Transverse colon (tissue), 4 donors: Measurements from ENCODE around the gene SKAP2.

ENCODE experiments used
- CTCF ChIP-seq, 5 experiments: fragments of 200-600 bp in 3 of 5; fragments of 450-650 bp in 2 of 5; sonication (generic) in 3 of 5; IDR thresholded peaks; 1 replicate in 2 of 5; 2 replicates in 3 of 5; pipeline ENCODE4 v1.5.1; 2016 to 2017; ENCODE audit warnings: antibody characterized with exemption in 5 of 5, inconsistent platforms in 3 of 5, mild to moderate bottlenecking in 2 of 5, moderate library complexity in 1 of 5
- EP300 ChIP-seq: sonication (generic); formaldehyde crosslinking; IDR thresholded peaks from one replicate; pipeline ENCODE4 v1.6.1; 2017; ENCODE audit warnings: antibody characterized with exemption, low read depth
- POLR2AphosphoS5 ChIP-seq, 3 donors: sonication (generic); formaldehyde crosslinking; IDR thresholded peaks; one replicate each; pipeline ENCODE4 v1.6.1; 2016; ENCODE audit warnings: antibody characterized with exemption in 3 of 3

GRCh38 chr7:26850193-26850651 lies 14.2 kb downstream of the SKAP2 start:
- TF ChIP-seq CTCF (IDR thresholded peaks at IDR 0.05), result no peak
- no peak for TF ChIP-seq POLR2AphosphoS5 (IDR thresholded peaks at IDR 0.05)
- no peak for TF ChIP-seq EP300
